ENCODE measurements around the gene EPHA6.

EPHA6 gene

GRCh38 chr3:96836153-96836915, 21.9 kb downstream of the EPHA6 start:
- H3K9ac ChIP-seq (ENCODE audit: low read depth, low read length): no peak overlapping the region
- no peaks in the 10 kb centered on the region for H3K36me3 ChIP-seq (ENCODE audit: control insufficient read depth, insufficient read depth, low read length)
- no peaks in the 10 kb centered on the region for H3K27me3 ChIP-seq (ENCODE audit: control insufficient read depth, insufficient read depth, low read length)
- no peak overlapping the region for H3K27ac ChIP-seq (ENCODE audit: low read depth, low read length)
- no peaks in the 10 kb centered on the region for H3K9me3 ChIP-seq (ENCODE audit: control insufficient read depth, insufficient read depth, low read length)
- no peaks in the 10 kb centered on the region for H3K4me1 ChIP-seq (ENCODE audit: control insufficient read depth, insufficient read depth, low read length)
- H3K4me3 ChIP-seq (ENCODE audit: low read depth, low read length): no peak overlapping the region

DNA sequence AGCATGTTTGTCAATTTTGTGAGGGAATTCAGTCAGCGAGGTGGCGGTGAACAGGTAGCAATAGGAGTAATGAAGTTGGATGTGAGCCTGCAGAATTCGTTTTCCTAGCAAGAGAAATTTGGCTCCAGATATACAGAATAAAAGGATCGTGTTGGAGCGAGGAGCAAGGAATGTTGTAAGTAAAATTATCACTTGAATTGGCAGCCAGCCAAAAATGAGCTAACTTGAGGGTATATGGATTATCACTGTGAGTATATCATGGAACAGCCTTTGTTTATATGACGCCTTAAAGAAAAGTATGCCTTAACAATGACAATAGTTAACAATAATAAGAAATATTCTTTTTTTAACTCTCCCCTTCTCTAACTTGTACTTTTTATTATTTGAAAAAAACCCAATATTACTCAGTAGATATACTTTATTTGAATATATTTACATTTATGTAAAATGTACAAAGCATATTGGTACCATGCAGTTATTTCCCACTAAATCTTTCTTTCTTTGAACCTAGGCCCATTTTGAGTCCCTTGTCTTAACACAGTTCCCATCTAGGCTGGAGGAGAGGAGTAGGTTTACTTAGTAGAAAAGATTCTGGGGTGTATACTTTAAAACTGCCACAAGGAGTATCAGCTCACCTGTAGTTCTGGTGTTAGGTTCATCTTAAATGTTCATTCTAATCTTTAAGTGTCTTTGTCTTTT, 29.3 kb downstream of the EPHA6 start:
- Histone ChIP-seq H3K9ac (ENCODE audit: low read depth, low read length) (no peak overlapping the region), H3K9me3 (ENCODE audit: control insufficient read depth, insufficient read depth, low read length) (no peaks in the 10 kb centered on the region)

GRCh38 chr3:96844204-96844514, 29.8 kb downstream of the EPHA6 start:
- Histone ChIP-seq H3K27ac (ENCODE audit: low read depth, low read length) (no peak overlapping the region), H3K9ac (ENCODE audit: low read depth, low read length) (no peak overlapping the region), H3K9me3 (ENCODE audit: control insufficient read depth, insufficient read depth, low read length) (no peaks in the 10 kb centered on the region), H3K27me3 (ENCODE audit: control insufficient read depth, insufficient read depth, low read length) (no peaks in the 10 kb centered on the region), H3K36me3 (ENCODE audit: control insufficient read depth, insufficient read depth, low read length) (no peaks in the 10 kb centered on the region), H3K4me1 (ENCODE audit: control insufficient read depth, insufficient read depth, low read length) (no peaks in the 10 kb centered on the region), H3K4me3 (ENCODE audit: low read depth, low read length) (no peak overlapping the region)

More for the DNA sequence above, 29.3 kb downstream of the EPHA6 start:
- no peaks in the 10 kb centered on the region for H3K36me3 ChIP-seq (ENCODE audit: control insufficient read depth, insufficient read depth, low read length)
- no peak overlapping the region for H3K4me3 ChIP-seq (ENCODE audit: low read depth, low read length)
- no peak overlapping the region for H3K27ac ChIP-seq (ENCODE audit: low read depth, low read length)
- H3K4me1 ChIP-seq (ENCODE audit: control insufficient read depth, insufficient read depth, low read length): no peaks in the 10 kb centered on the region
- H3K27me3 ChIP-seq (ENCODE audit: control insufficient read depth, insufficient read depth, low read length): no peaks in the 10 kb centered on the region

DNA sequence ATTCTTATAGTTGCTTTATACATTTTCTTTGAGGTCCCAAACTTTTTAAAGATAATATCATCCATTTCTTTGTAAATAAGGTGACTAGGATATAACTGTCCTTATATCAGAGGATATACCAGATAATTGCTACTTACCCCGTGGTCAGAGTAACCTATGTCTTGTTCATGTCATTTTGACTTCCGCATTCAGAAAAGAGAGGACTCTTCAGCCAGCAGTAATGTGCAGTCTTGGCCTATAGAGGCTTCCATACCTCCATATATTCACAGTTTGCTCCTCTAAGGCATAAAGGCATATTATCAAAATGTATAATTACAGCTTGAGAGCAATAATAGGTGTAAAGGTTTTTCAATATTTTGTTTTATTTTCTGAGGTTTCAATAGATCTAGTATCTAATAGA, 38.5 kb downstream of the EPHA6 start:
- Histone ChIP-seq H3K9me3 (ENCODE audit: control insufficient read depth, insufficient read depth, low read length) (no peaks in the 10 kb centered on the region), H3K4me3 (ENCODE audit: low read depth, low read length) (no peak overlapping the region), H3K9ac (ENCODE audit: low read depth, low read length) (no peak overlapping the region), H3K4me1 (ENCODE audit: control insufficient read depth, insufficient read depth, low read length) (0 out of 2 replicates have a peak, but pooled peaks cover 2% of the 10 kb centered on the region), H3K27ac (ENCODE audit: low read depth, low read length) (no peak overlapping the region), H3K27me3 (ENCODE audit: control insufficient read depth, insufficient read depth, low read length) (no peaks in the 10 kb centered on the region), H3K36me3 (ENCODE audit: control insufficient read depth, insufficient read depth, low read length) (no peaks in the 10 kb centered on the region)

DNA sequence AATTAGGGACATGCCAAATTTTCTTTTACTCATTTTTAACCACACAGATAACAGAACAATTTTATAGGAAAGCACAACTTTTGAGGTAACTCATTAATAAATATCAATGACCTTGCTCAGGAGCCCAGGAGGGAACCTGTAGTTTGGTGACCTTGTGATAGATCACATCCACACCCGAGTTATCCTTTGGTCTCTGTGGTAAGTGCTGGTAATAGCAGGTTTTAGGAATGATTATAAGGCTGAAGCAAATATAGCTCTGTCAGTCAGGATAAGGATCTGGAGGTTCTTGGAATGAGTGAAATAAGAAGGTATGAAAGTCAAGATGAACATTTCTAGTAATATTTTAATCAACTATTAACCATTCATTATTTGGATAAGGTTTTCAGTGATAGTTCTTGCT, 46.5 kb downstream of the EPHA6 start:
- no peaks in the 10 kb centered on the region for H3K9me3 ChIP-seq (ENCODE audit: control insufficient read depth, insufficient read depth, low read length)
- H3K36me3 ChIP-seq (ENCODE audit: control insufficient read depth, insufficient read depth, low read length): no peaks in the 10 kb centered on the region
- H3K27ac ChIP-seq (ENCODE audit: low read depth, low read length): no peak overlapping the region
- H3K9ac ChIP-seq (ENCODE audit: low read depth, low read length): no peak overlapping the region
- H3K4me1 ChIP-seq (ENCODE audit: control insufficient read depth, insufficient read depth, low read length): no peaks in the 10 kb centered on the region
- no peaks in the 10 kb centered on the region for H3K27me3 ChIP-seq (ENCODE audit: control insufficient read depth, insufficient read depth, low read length)
- H3K4me3 ChIP-seq (ENCODE audit: low read depth, low read length): no peak overlapping the region

- no peak overlapping the region for H3K27ac ChIP-seq (ENCODE audit: low read depth, low read length)
Observed at GRCh38 chr3:96863129-96863740, 48.8 kb downstream of the EPHA6 start.

DNA sequence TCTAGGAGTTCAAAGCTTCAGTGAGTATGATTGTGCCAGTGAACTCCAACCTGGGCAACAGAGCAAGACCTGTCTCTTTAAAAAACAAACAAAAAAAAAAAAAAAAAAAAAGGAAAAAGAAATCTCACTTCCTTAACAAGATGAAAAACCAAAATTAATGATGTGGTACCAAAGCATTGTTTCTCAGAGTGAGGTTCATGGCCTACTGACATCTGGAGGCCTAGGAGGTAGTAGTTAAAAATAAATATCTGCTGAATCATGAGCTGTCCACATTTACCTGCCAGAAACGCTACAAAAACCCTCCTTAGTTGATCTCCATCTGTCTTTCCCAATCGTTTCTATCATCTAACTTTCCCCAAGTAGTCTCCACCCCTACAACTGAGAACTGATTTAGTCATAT, 51.2 kb downstream of the EPHA6 start:
- Histone ChIP-seq H3K9me3 (ENCODE audit: control insufficient read depth, insufficient read depth, low read length) (no peaks in the 10 kb centered on the region), H3K27ac (ENCODE audit: low read depth, low read length) (no peak overlapping the region), H3K27me3 (ENCODE audit: control insufficient read depth, insufficient read depth, low read length) (no peaks in the 10 kb centered on the region), H3K4me1 (ENCODE audit: control insufficient read depth, insufficient read depth, low read length) (no peaks in the 10 kb centered on the region), H3K4me3 (ENCODE audit: low read depth, low read length) (no peak overlapping the region), H3K9ac (ENCODE audit: low read depth, low read length) (no peak overlapping the region), H3K36me3 (ENCODE audit: control insufficient read depth, insufficient read depth, low read length) (no peaks in the 10 kb centered on the region)

More at GRCh38 chr3:96863129-96863740, 48.8 kb downstream of the EPHA6 start:
- Histone ChIP-seq H3K36me3 (ENCODE audit: control insufficient read depth, insufficient read depth, low read length) (no peaks in the 10 kb centered on the region), H3K4me1 (ENCODE audit: control insufficient read depth, insufficient read depth, low read length) (no peaks in the 10 kb centered on the region), H3K27me3 (ENCODE audit: control insufficient read depth, insufficient read depth, low read length) (no peaks in the 10 kb centered on the region), H3K4me3 (ENCODE audit: low read depth, low read length) (no peak overlapping the region), H3K9ac (ENCODE audit: low read depth, low read length) (no peak overlapping the region), H3K9me3 (ENCODE audit: control insufficient read depth, insufficient read depth, low read length) (no peaks in the 10 kb centered on the region)

GRCh38 chr3:96869316-96869715, 54.9 kb downstream of the EPHA6 start:
- Histone ChIP-seq H3K9me3 (ENCODE audit: control insufficient read depth, insufficient read depth, low read length) (no peaks in the 10 kb centered on the region), H3K27me3 (ENCODE audit: control insufficient read depth, insufficient read depth, low read length) (no peaks in the 10 kb centered on the region), H3K9ac (ENCODE audit: low read depth, low read length) (no peak overlapping the region), H3K36me3 (ENCODE audit: control insufficient read depth, insufficient read depth, low read length) (no peaks in the 10 kb centered on the region), H3K27ac (ENCODE audit: low read depth, low read length) (no peak overlapping the region), H3K4me3 (ENCODE audit: low read depth, low read length) (no peak overlapping the region), H3K4me1 (ENCODE audit: control insufficient read depth, insufficient read depth, low read length) (no peaks in the 10 kb centered on the region)

GRCh38 chr3:96877510-96877909, 63.1 kb downstream of the EPHA6 start:
- Histone ChIP-seq H3K4me3 (ENCODE audit: low read depth, low read length) (no peak overlapping the region), H3K27me3 (ENCODE audit: control insufficient read depth, insufficient read depth, low read length) (no peaks in the 10 kb centered on the region), H3K9me3 (ENCODE audit: control insufficient read depth, insufficient read depth, low read length) (no peaks in the 10 kb centered on the region), H3K27ac (ENCODE audit: low read depth, low read length) (no peak overlapping the region), H3K36me3 (ENCODE audit: control insufficient read depth, insufficient read depth, low read length) (no peaks in the 10 kb centered on the region), H3K9ac (ENCODE audit: low read depth, low read length) (no peak overlapping the region), H3K4me1 (ENCODE audit: control insufficient read depth, insufficient read depth, low read length) (no peaks in the 10 kb centered on the region)

DNA sequence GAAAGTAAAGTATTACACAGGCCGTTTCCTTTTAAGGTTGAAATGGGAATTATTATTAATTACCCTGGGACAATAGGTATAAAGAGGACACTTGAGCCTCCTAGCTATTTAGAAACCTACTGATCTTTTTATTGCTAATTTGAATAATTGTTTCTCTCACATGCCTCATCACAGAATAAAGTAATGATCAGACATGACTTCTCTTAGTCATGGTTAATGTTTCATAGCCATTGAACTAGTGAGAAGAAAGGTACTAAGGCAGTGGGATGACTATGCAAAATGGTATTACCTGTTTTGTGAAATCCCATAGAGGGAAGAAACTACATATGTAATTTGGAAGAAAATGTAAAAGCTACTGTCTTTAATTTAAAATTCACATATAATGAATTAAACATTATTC, 85.6 kb downstream of the EPHA6 start:
- Histone ChIP-seq H3K4me1 (ENCODE audit: control insufficient read depth, insufficient read depth, low read length) (no peaks in the 10 kb centered on the region), H3K9me3 (ENCODE audit: control insufficient read depth, insufficient read depth, low read length) (no peaks in the 10 kb centered on the region), H3K9ac (ENCODE audit: low read depth, low read length) (no peak overlapping the region), H3K27me3 (ENCODE audit: control insufficient read depth, insufficient read depth, low read length) (no peaks in the 10 kb centered on the region), H3K4me3 (ENCODE audit: low read depth, low read length) (no peak overlapping the region), H3K27ac (ENCODE audit: low read depth, low read length) (no peak overlapping the region), H3K36me3 (ENCODE audit: control insufficient read depth, insufficient read depth, low read length) (no peaks in the 10 kb centered on the region)

DNA sequence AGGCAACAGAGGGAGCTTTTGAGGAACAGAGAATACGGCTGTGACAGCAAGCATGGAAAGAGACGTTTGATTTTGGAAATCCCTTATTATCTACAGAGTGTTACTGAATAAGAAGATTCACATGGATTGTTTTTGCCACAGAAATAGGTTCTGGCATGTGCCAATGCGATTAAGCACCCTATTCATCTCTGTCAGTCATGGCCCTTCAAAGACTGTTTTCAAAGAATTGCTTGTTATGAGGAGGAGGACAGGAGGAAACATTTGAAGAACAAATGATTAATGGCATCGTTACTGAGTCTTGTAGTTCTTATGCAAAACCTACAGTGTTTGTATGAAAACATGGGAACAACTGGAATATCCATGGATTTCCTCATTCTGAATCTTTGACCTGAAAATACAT, 86.2 kb downstream of the EPHA6 start:
- no peaks in the 10 kb centered on the region for H3K27me3 ChIP-seq (ENCODE audit: control insufficient read depth, insufficient read depth, low read length)
- no peak overlapping the region for H3K9ac ChIP-seq (ENCODE audit: low read depth, low read length)
- H3K4me3 ChIP-seq (ENCODE audit: low read depth, low read length): no peak overlapping the region
- H3K27ac ChIP-seq (ENCODE audit: low read depth, low read length): no peak overlapping the region
- no peaks in the 10 kb centered on the region for H3K4me1 ChIP-seq (ENCODE audit: control insufficient read depth, insufficient read depth, low read length)
- no peaks in the 10 kb centered on the region for H3K9me3 ChIP-seq (ENCODE audit: control insufficient read depth, insufficient read depth, low read length)
- no peaks in the 10 kb centered on the region for H3K36me3 ChIP-seq (ENCODE audit: control insufficient read depth, insufficient read depth, low read length)
